Sigmoid colon (tissue), 7 donors: ENCODE measurements around the gene INSIG1. TPM values are rescaled to one million over a fixed set of nuclear protein-coding genes. Genes with fewer than 3 reads are reported as not detected.
A peak's percentile ranks its signal among the peaks of the same experiment; 100 is the strongest.

Source experiments
- DNase-seq: peaks from one replicate; pipeline ENCODE4 v3.0.0-alpha.2; 2019
- H3K27ac ChIP-seq, 4 donors: fragments of 200-600 bp; sonication (generic); one replicate each; pipeline ENCODE4 v1.5.1; 2016 to 2019; ENCODE audit warnings: mild to moderate bottlenecking in 1 of 4
- H3K27me3 ChIP-seq, 3 donors: fragments of 200-600 bp; sonication (generic); one replicate each; pipeline ENCODE4 v1.5.1; 2019; ENCODE audit warnings: mild to moderate bottlenecking in 1 of 3
- H3K36me3 ChIP-seq, 4 donors: fragments of 200-600 bp; sonication (generic); one replicate each; pipeline ENCODE4 v1.5.1; 2016 to 2019
- H3K4me1 ChIP-seq, 4 donors: fragments of 200-600 bp; sonication (generic); one replicate each; pipeline ENCODE4 v1.5.1; 2017 to 2019
- H3K4me3 ChIP-seq, 4 donors: fragments of 200-600 bp; sonication (generic); one replicate each; pipeline ENCODE4 v1.5.1; 2017 to 2019; ENCODE audit warnings: mild to moderate bottlenecking in 2 of 4, moderate library complexity in 1 of 4
- H3K9me3 ChIP-seq, 4 donors: fragments of 200-600 bp in 3 of 4; sonication (generic) in 3 of 4; one replicate each; pipeline versions ENCODE4 v1.5.1 to v1.6.1; 2013 to 2019
- CTCF ChIP-seq, 4 experiments: fragments of 450-650 bp in 3 of 4; fragments of 200-600 bp in 1 of 4; IDR thresholded peaks; one replicate each; pipeline ENCODE4 v1.5.1; 2016 to 2019; ENCODE audit warnings: antibody characterized with exemption in 4 of 4, mild to moderate bottlenecking in 3 of 4, moderate library complexity in 2 of 4
- EP300 ChIP-seq, 4 donors: sonication (generic); formaldehyde crosslinking; IDR thresholded peaks; one replicate each; pipeline ENCODE4 v1.6.1; 2017; ENCODE audit warnings: antibody characterized with exemption in 4 of 4
- POLR2A ChIP-seq, 2 donors: fragments of 450-650 bp; IDR thresholded peaks; one replicate each; pipeline ENCODE4 v1.6.1; 2016; ENCODE audit warnings: antibody characterized with exemption in 2 of 2, mild to moderate bottlenecking in 2 of 2, moderate library complexity in 2 of 2
- POLR2AphosphoS5 ChIP-seq, 4 donors: sonication (generic); formaldehyde crosslinking; IDR thresholded peaks; one replicate each; pipeline ENCODE4 v1.6.1; 2017; ENCODE audit warnings: antibody characterized with exemption in 4 of 4
- WGBS, 2 donors: extraction: QIAGEN DNeasy Blood & Tissue Kit; methylation state at CpG; one replicate each; pipeline ENCODE4 v1.1.7; 2013; 5-methylcytosine and 5-hydroxymethylcytosine counted together
- intact Hi-C: fragments of 100-400 bp; cut with DNase I; formaldehyde crosslinking; loops from one replicate; pipeline ENCODE4 v1.15.1; 2023
- polyA plus RNA-seq, 3 donors: library from polyadenylated mRNA; stranded (reverse); fragments of 200-250 nt; gene quantifications; one replicate each; pipeline ENCODE4 v1.2.3, GENCODE V29; 2013
- total RNA-seq, 4 donors: library from RNA; depleted of rRNA; stranded (reverse); fragments of >200 nt; gene quantifications; one replicate each; pipeline ENCODE4 v1.1.0, GENCODE V29; 2016
- donor health status: healthy with polysubstance abuse.
- donor health status: Bipolar disorder and iron deficiency.
- donor health status: healthy.

Gene INSIG1
- total and polyA plus RNA-seq, 7 donors: 22.2 to 102 (median 39.1) TPM

GRCh38 chr7:155340071-155340531 lies 42.4 kb downstream of the INSIG1 start:
- peak; percentile 53 for DNase-seq
- 76 to 84% methylated on average over 14 of the region's 14 CpGs for WGBS, 2 donors
- TF ChIP-seq CTCF (IDR thresholded peaks at IDR 0.05) (no peak), POLR2AphosphoS5 (IDR thresholded peaks at IDR 0.05) (no peak), EP300 (IDR thresholded peaks at IDR 0.05) (no peak), POLR2A (IDR thresholded peaks at IDR 0.05) (no peak)
- Histone ChIP-seq H3K36me3 (no peaks in the 10 kb centered on the region), H3K4me1 (peaks cover 0 to 7% (median 7%) of the 10 kb centered on the region in 4 donors), H3K4me3 (no peak overlapping the region), H3K27me3 (peaks cover 0 to 27% (median 0%) of the 10 kb centered on the region in 3 donors), H3K27ac (no peak overlapping the region), H3K9me3 (no peaks in the 10 kb centered on the region)
- intact Hi-C loops: loop anchor here (10.0 kb wide), 1 partner anchor 335 kb away; the partner anchor contains the start of gene PAXIP1

- 65 to 83% methylated on average over 9 of the region's 9 CpGs for WGBS, 2 donors
- intact Hi-C loops: loop anchor here (10.0 kb wide), 1 partner anchor 336 kb away; the partner anchor contains the start of gene PAXIP1
Observed at GRCh38 chr7:155340721-155341120, 43.0 kb downstream of the INSIG1 start.

GRCh38 chr7:155341463-155341983 lies 43.8 kb downstream of the INSIG1 start:
- TF ChIP-seq POLR2A (IDR thresholded peaks at IDR 0.05) (no peak), CTCF (IDR thresholded peaks at IDR 0.05) (no peak), POLR2AphosphoS5 (IDR thresholded peaks at IDR 0.05) (no peak), EP300 (IDR thresholded peaks at IDR 0.05) (no peak)
- intact Hi-C loops: loop anchor here (10.0 kb wide), 1 partner anchor 337 kb away; the partner anchor contains the start of gene PAXIP1
- DNase-seq: no peak
- Histone ChIP-seq H3K9me3 (no peaks in the 10 kb centered on the region), H3K36me3 (no peaks in the 10 kb centered on the region), H3K27me3 (peaks cover 3 to 27% (median 4%) of the 10 kb centered on the region in 3 donors), H3K27ac (no peak overlapping the region), H3K4me3 (no peak overlapping the region), H3K4me1 (peaks cover 0 to 11% (median 10%) of the 10 kb centered on the region in 4 donors)
- 54 to 67% methylated on average over 5 of the region's 5 CpGs for WGBS, 2 donors

More at GRCh38 chr7:155340721-155341120, 43.0 kb downstream of the INSIG1 start:
- H3K4me1 ChIP-seq: peaks cover 0 to 11% (median 10%) of the 10 kb centered on the region in 4 donors
- no peaks in the 10 kb centered on the region for H3K9me3 ChIP-seq
- H3K27me3 ChIP-seq: peaks cover 0 to 27% (median 0%) of the 10 kb centered on the region in 3 donors
- H3K36me3 ChIP-seq: no peaks in the 10 kb centered on the region
- TF ChIP-seq EP300 (IDR thresholded peaks at IDR 0.05) (no peak), CTCF (IDR thresholded peaks at IDR 0.05) (no peak), POLR2AphosphoS5 (IDR thresholded peaks at IDR 0.05) (no peak), POLR2A (IDR thresholded peaks at IDR 0.05) (no peak)
- H3K27ac ChIP-seq: no peak overlapping the region
- no peak overlapping the region for H3K4me3 ChIP-seq
- no peak for DNase-seq

GRCh38 chr7:155342313-155342712 lies 44.6 kb downstream of the INSIG1 start:
- Histone ChIP-seq H3K27me3 (peaks cover 3 to 24% (median 4%) of the 10 kb centered on the region in 3 donors), H3K9me3 (no peaks in the 10 kb centered on the region), H3K4me1 (peaks cover 0 to 11% (median 10%) of the 10 kb centered on the region in 4 donors), H3K4me3 (no peak overlapping the region), H3K27ac (no peak overlapping the region), H3K36me3 (no peaks in the 10 kb centered on the region)
- 69 to 79% methylated on average over 11 of the region's 11 CpGs for WGBS, 2 donors
- no peak for TF ChIP-seq POLR2A (IDR thresholded peaks at IDR 0.05)
- TF ChIP-seq CTCF (IDR thresholded peaks at IDR 0.05): no peak
- TF ChIP-seq POLR2AphosphoS5 (IDR thresholded peaks at IDR 0.05): no peak
- TF ChIP-seq EP300 (IDR thresholded peaks at IDR 0.05): no peak
- DNase-seq: peak; percentile 40
- intact Hi-C loops: loop anchor here (10.0 kb wide), 1 partner anchor 338 kb away; the partner anchor contains the start of gene PAXIP1
